PFSK-1 (cell line): Measurements from ENCODE around the gene RPP30.

Experiments used
- FOXP2 ChIP-seq: optimal IDR thresholded peaks from 2 replicates; pipeline ENCODE3; 2011; ENCODE audit warnings: borderline replicate concordance, control low read depth, inconsistent platforms; ENCODE audit not compliant: insufficient read depth; ENCODE audit errors: extremely low read length, extremely low read depth
- POLR2AphosphoS5 ChIP-seq: IDR thresholded peaks from 2 replicates; pipeline ENCODE4 v1.6.1; 2012; ENCODE audit warnings: low read depth, mild to moderate bottlenecking, control low read depth, low read length, moderate library complexity
- REST ChIP-seq, 2 experiments: IDR thresholded peaks; 2 replicates each; pipeline versions ENCODE4 v1.6.1 to v1.8.0; 2011 to 2012; ENCODE audit warnings: low read depth in 2 of 2, low read length in 2 of 2, control low read depth in 1 of 2, inconsistent platforms in 1 of 2, mild to moderate bottlenecking in 1 of 2, moderate library complexity in 1 of 2; ENCODE audit not compliant: insufficient read depth in 1 of 2
- SIN3A ChIP-seq: IDR thresholded peaks from 2 replicates; pipeline ENCODE4 v1.6.1; 2012; ENCODE audit warnings: mild to moderate bottlenecking, low read length, moderate library complexity, borderline replicate concordance; ENCODE audit not compliant: insufficient read depth
- TAF1 ChIP-seq: IDR thresholded peaks from 2 replicates; pipeline ENCODE4 v1.6.1; 2012; ENCODE audit warnings: low read length, control low read depth, borderline replicate concordance; ENCODE audit not compliant: insufficient read depth

RPP30 gene

GRCh38 chr10:90914992-90915765, 43.4 kb downstream of the RPP30 start:
- TF ChIP-seq SIN3A = no peak

GRCh38 chr10:90915766-90916075, 43.9 kb downstream of the RPP30 start:
- TF ChIP-seq SIN3A = no peak
- no peak for TF ChIP-seq TAF1
- TF ChIP-seq FOXP2 = no peak
- no peak for TF ChIP-seq POLR2AphosphoS5
- TF ChIP-seq REST (IDR thresholded peaks at IDR 0.05; ENCODE audit: insufficient read depth in 1 of 2, low read depth in 2 of 2, low read length in 2 of 2) = no peak

GRCh38 chr10:90916392-90917237, 44.8 kb downstream of the RPP30 start:
- TF ChIP-seq REST (IDR thresholded peaks at IDR 0.05; ENCODE audit: insufficient read depth in 1 of 2, low read depth in 2 of 2, low read length in 2 of 2) (no peak), POLR2AphosphoS5 (no peak), TAF1 (no peak), FOXP2 (no peak), SIN3A (no peak)

- TF ChIP-seq TAF1 (no peak), POLR2AphosphoS5 (no peak), SIN3A (no peak), REST (IDR thresholded peaks at IDR 0.05; ENCODE audit: insufficient read depth in 1 of 2, low read depth in 2 of 2, low read length in 2 of 2) (no peak), FOXP2 (no peak)
These were observed 45.6 kb downstream of the RPP30 start for GRCh38 chr10:90917238-90917967.

- no peak for TF ChIP-seq POLR2AphosphoS5
These were observed 46.2 kb downstream of the RPP30 start for GRCh38 chr10:90917968-90918318.
